Breast epithelium (tissue), 3 donors: ENCODE measurements around the gene SAMD9L.

ENCODE experiments used
- POLR2AphosphoS5 ChIP-seq, 3 donors: sonication (generic); formaldehyde crosslinking; IDR thresholded peaks; one replicate each; pipeline ENCODE4 v1.6.1; 2017; ENCODE audit warnings: antibody characterized with exemption in 3 of 3
- TF ChIP-seq, protein P1 (sequence below), 3 donors: fragments of 450-650 bp; IDR thresholded peaks; one replicate each; pipeline ENCODE4 v1.5.1; 2016 to 2017; ENCODE audit warnings: antibody characterized with exemption in 3 of 3, mild to moderate bottlenecking in 3 of 3, moderate library complexity in 3 of 3

DNA sequence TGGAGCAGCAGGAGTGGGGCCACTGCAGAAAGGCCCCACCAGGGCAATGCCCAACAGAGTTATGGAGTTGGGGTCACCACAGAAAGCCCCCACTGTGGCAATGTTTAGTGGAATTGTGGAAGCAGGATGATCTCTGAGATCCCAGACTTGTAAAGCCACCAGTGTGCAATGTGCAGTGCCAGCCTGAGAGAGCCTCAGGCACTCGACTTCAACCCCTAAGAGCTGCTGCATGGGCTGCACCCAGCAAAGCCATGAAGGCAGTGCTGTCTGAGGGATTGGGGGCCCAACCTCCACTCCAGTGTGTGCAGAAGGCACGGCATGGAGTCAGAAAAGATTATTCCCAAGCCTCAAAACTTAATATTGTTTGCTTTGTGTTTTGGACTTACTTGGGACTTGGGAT, 50.8 kb downstream of the SAMD9L start:
- TF ChIP-seq, protein P1, sequence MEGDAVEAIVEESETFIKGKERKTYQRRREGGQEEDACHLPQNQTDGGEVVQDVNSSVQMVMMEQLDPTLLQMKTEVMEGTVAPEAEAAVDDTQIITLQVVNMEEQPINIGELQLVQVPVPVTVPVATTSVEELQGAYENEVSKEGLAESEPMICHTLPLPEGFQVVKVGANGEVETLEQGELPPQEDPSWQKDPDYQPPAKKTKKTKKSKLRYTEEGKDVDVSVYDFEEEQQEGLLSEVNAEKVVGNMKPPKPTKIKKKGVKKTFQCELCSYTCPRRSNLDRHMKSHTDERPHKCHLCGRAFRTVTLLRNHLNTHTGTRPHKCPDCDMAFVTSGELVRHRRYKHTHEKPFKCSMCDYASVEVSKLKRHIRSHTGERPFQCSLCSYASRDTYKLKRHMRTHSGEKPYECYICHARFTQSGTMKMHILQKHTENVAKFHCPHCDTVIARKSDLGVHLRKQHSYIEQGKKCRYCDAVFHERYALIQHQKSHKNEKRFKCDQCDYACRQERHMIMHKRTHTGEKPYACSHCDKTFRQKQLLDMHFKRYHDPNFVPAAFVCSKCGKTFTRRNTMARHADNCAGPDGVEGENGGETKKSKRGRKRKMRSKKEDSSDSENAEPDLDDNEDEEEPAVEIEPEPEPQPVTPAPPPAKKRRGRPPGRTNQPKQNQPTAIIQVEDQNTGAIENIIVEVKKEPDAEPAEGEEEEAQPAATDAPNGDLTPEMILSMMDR (IDR thresholded peaks at IDR 0.05), result no peak
- no peak for TF ChIP-seq POLR2AphosphoS5 (IDR thresholded peaks at IDR 0.05)
